Mesendoderm (in vitro differentiated cells): Measurements from ENCODE around the gene MOB2.

Experiments used
- DNase-seq: peaks from one replicate; pipeline ENCODE4 v3.0.0; 2013
- H2AK5ac ChIP-seq: 2 replicates; pipeline ENCODE4 v1.6.1; 2013; ENCODE audit warnings: low read length, inconsistent platforms
- H2BK120ac ChIP-seq: 2 replicates; pipeline ENCODE4 v1.6.1; 2013; ENCODE audit warnings: low read depth, mild to moderate bottlenecking, low read length, moderate library complexity, mixed read lengths
- H2BK15ac ChIP-seq: replicated peaks from 2 replicates; pipeline ENCODE4 v1.6.1; 2013; ENCODE audit warnings: low read depth, mild to moderate bottlenecking, moderate library complexity
- H2BK5ac ChIP-seq: 2 replicates; pipeline ENCODE4 v1.6.1; 2013; ENCODE audit warnings: low read length, inconsistent platforms
- H3K18ac ChIP-seq: 2 replicates; pipeline ENCODE4 v1.6.1; 2013; ENCODE audit warnings: mild to moderate bottlenecking, low read length, mixed read lengths
- H3K23ac ChIP-seq: one replicate; pipeline ENCODE4 v1.6.1; 2013; ENCODE audit warnings: low read length
- H3K27ac ChIP-seq: 2 replicates; pipeline ENCODE4 v1.5.1; 2013; ENCODE audit warnings: low read depth, mild to moderate bottlenecking, inconsistent platforms, low read length, moderate library complexity
- H3K27me3 ChIP-seq: 2 replicates; pipeline ENCODE4 v1.6.1; 2013; ENCODE audit warnings: low read length, control low read depth, mild to moderate bottlenecking, inconsistent platforms; ENCODE audit not compliant: insufficient read depth, poor library complexity
- H3K36me3 ChIP-seq: 2 replicates; pipeline ENCODE4 v1.6.1; 2013; ENCODE audit warnings: low read length, inconsistent platforms; ENCODE audit not compliant: control insufficient read depth, insufficient read depth
- H3K4ac ChIP-seq: one replicate; pipeline ENCODE4 v1.6.1; 2013; ENCODE audit warnings: low read depth, mild to moderate bottlenecking, low read length, moderate library complexity
- H3K4me1 ChIP-seq: 2 replicates; pipeline ENCODE4 v1.6.1; 2013; ENCODE audit warnings: low read depth, low read length, inconsistent platforms; ENCODE audit not compliant: control insufficient read depth
- H3K4me2 ChIP-seq: 2 replicates; pipeline ENCODE4 v1.6.1; 2013; ENCODE audit warnings: low read length
- H3K4me3 ChIP-seq: 2 replicates; pipeline ENCODE4 v1.5.1; 2013; ENCODE audit warnings: mild to moderate bottlenecking, low read length
- H3K56ac ChIP-seq: one replicate; pipeline ENCODE4 v1.6.1; 2013; ENCODE audit warnings: low read length
- H3K79me1 ChIP-seq: 2 replicates; pipeline ENCODE4 v1.6.1; 2013; ENCODE audit warnings: low read length, inconsistent platforms
- H3K79me2 ChIP-seq: 2 replicates; pipeline ENCODE4 v1.6.1; 2013; ENCODE audit warnings: mild to moderate bottlenecking, low read length; ENCODE audit not compliant: control insufficient read depth, insufficient read depth
- H3K9ac ChIP-seq: 2 replicates; pipeline ENCODE4 v1.6.1; 2013; ENCODE audit warnings: low read length, inconsistent platforms
- H4K5ac ChIP-seq: one replicate; pipeline ENCODE4 v1.6.1; 2013; ENCODE audit warnings: low read length
- H4K8ac ChIP-seq: one replicate; pipeline ENCODE4 v1.6.1; 2013; ENCODE audit warnings: low read depth, mild to moderate bottlenecking, control low read depth, low read length, moderate library complexity
- WGBS: extraction: QIAGEN DNeasy Blood & Tissue Kit; methylation state at CpG from one replicate; pipeline ENCODE4 v1.1.7; 2013; ENCODE audit warnings: low lambda C conversion rate, missing lambda C conversion rate; ENCODE audit not compliant: insufficient coverage; ENCODE audit errors: extremely low coverage; 5-methylcytosine and 5-hydroxymethylcytosine counted together

The MOB2 gene

GRCh38 chr11:1484695-1485503, 1.7 kb downstream of the MOB2 start:
- DNase-seq = no peak
- no CpG with 5 or more reads among the region's 20 CpGs for WGBS

GRCh38 chr11:1484061-1484671, 2.4 kb downstream of the MOB2 start:
- no peaks in the 10 kb centered on the region for H3K79me2 ChIP-seq
- H3K4me2 ChIP-seq = no peak overlapping the region
- no peak for DNase-seq
- peaks cover 1% of the 10 kb centered on the region for H3K79me1 ChIP-seq
- H3K9ac ChIP-seq = no peak overlapping the region
- H2BK5ac ChIP-seq = no peak overlapping the region
- no peak overlapping the region for H3K18ac ChIP-seq
- H2AK5ac ChIP-seq = no peak overlapping the region
- no peaks in the 10 kb centered on the region for H3K4me1 ChIP-seq
- no peak overlapping the region for H3K56ac ChIP-seq
- H3K4me3 ChIP-seq = no peak overlapping the region
- H3K36me3 ChIP-seq = no peaks in the 10 kb centered on the region
- no peak overlapping the region for H4K8ac ChIP-seq
- H4K5ac ChIP-seq = no peak overlapping the region
- H3K27ac ChIP-seq = no peak overlapping the region
- H3K4ac ChIP-seq = no peak overlapping the region
- H2BK120ac ChIP-seq = no peak overlapping the region
- no CpG with 5 or more reads among the region's 17 CpGs for WGBS
- H2BK15ac ChIP-seq = no peak overlapping the region
- no peaks in the 10 kb centered on the region for H3K27me3 ChIP-seq
- H3K23ac ChIP-seq = no peak overlapping the region

More at GRCh38 chr11:1484695-1485503, 1.7 kb downstream of the MOB2 start:
- Histone ChIP-seq H4K5ac (no peak overlapping the region), H3K27me3 (no peaks in the 10 kb centered on the region), H2BK5ac (no peak overlapping the region), H3K79me2 (no peaks in the 10 kb centered on the region), H2BK120ac (no peak overlapping the region), H3K79me1 (peaks cover 1% of the 10 kb centered on the region), H3K36me3 (no peaks in the 10 kb centered on the region), H3K18ac (no peak overlapping the region), H2BK15ac (no peak overlapping the region), H3K4me1 (no peaks in the 10 kb centered on the region), H3K9ac (no peak overlapping the region), H2AK5ac (no peak overlapping the region), H4K8ac (no peak overlapping the region), H3K4ac (no peak overlapping the region), H3K4me2 (no peak overlapping the region), H3K27ac (no peak overlapping the region), H3K56ac (no peak overlapping the region), H3K4me3 (no peak overlapping the region), H3K23ac (no peak overlapping the region)

- no peak overlapping the region for H3K4me2 ChIP-seq
- WGBS = no CpG with 5 or more reads among the region's 6 CpGs
- H4K5ac ChIP-seq = no peak overlapping the region
- no peaks in the 10 kb centered on the region for H3K27me3 ChIP-seq
- H3K23ac ChIP-seq = no peak overlapping the region
- no peak overlapping the region for H3K18ac ChIP-seq
- H3K4ac ChIP-seq = no peak overlapping the region
- no peak overlapping the region for H2BK5ac ChIP-seq
- no peaks in the 10 kb centered on the region for H3K79me2 ChIP-seq
- no peaks in the 10 kb centered on the region for H3K36me3 ChIP-seq
- no peak overlapping the region for H3K27ac ChIP-seq
- H2BK15ac ChIP-seq = no peak overlapping the region
- H3K79me1 ChIP-seq = peaks cover 1% of the 10 kb centered on the region
- H4K8ac ChIP-seq = no peak overlapping the region
- no peak overlapping the region for H3K56ac ChIP-seq
- H2BK120ac ChIP-seq = no peak overlapping the region
- H3K4me1 ChIP-seq = no peaks in the 10 kb centered on the region
- DNase-seq = no peak
- no peak overlapping the region for H3K9ac ChIP-seq
- H3K4me3 ChIP-seq = no peak overlapping the region
- no peak overlapping the region for H2AK5ac ChIP-seq
Observed at GRCh38 chr11:1483445-1483961, 3.1 kb downstream of the MOB2 start.

GRCh38 chr11:1482581-1483444, 3.8 kb downstream of the MOB2 start:
- no peak for DNase-seq
- no peaks in the 10 kb centered on the region for H3K36me3 ChIP-seq
- H2AK5ac ChIP-seq = no peak overlapping the region
- H3K18ac ChIP-seq = no peak overlapping the region
- no peak overlapping the region for H3K9ac ChIP-seq
- H2BK15ac ChIP-seq = no peak overlapping the region
- no peak overlapping the region for H3K56ac ChIP-seq
- WGBS = no CpG with 5 or more reads among the region's 32 CpGs
- H3K4me1 ChIP-seq = no peaks in the 10 kb centered on the region
- no peaks in the 10 kb centered on the region for H3K79me2 ChIP-seq
- no peak overlapping the region for H3K23ac ChIP-seq
- peaks cover under 1% of the 10 kb centered on the region for H3K79me1 ChIP-seq
- no peak overlapping the region for H4K8ac ChIP-seq
- H3K27ac ChIP-seq = no peak overlapping the region
- H4K5ac ChIP-seq = no peak overlapping the region
- no peaks in the 10 kb centered on the region for H3K27me3 ChIP-seq
- H2BK5ac ChIP-seq = no peak overlapping the region
- H3K4me2 ChIP-seq = no peak overlapping the region
- no peak overlapping the region for H3K4ac ChIP-seq
- no peak overlapping the region for H2BK120ac ChIP-seq
- no peak overlapping the region for H3K4me3 ChIP-seq

- Histone ChIP-seq H3K56ac (no peak overlapping the region), H2BK120ac (no peak overlapping the region), H3K27ac (no peak overlapping the region), H3K23ac (no peak overlapping the region), H2BK5ac (no peak overlapping the region), H3K27me3 (no peaks in the 10 kb centered on the region), H2BK15ac (no peak overlapping the region), H2AK5ac (no peak overlapping the region), H3K4me2 (no peak overlapping the region), H3K4me1 (no peaks in the 10 kb centered on the region), H3K79me2 (no peaks in the 10 kb centered on the region), H3K79me1 (no peaks in the 10 kb centered on the region), H3K18ac (no peak overlapping the region), H3K4me3 (no peak overlapping the region), H4K5ac (no peak overlapping the region), H3K4ac (no peak overlapping the region), H3K36me3 (no peaks in the 10 kb centered on the region), H3K9ac (no peak overlapping the region), H4K8ac (no peak overlapping the region)
- no CpG with 5 or more reads among the region's 16 CpGs for WGBS
- DNase-seq = no peak
Observed at GRCh38 chr11:1481861-1482441, 4.6 kb downstream of the MOB2 start.
